HCT116 (cell line): ENCODE data around the gene PRRG1. TPM values are rescaled to one million over a fixed set of nuclear protein-coding genes. Genes with fewer than 3 reads are reported as not detected.

Experiments
- total RNA-seq: library from RNA; stranded (reverse); gene quantifications from one replicate; pipeline ENCODE4 v1.2.1, GENCODE V29; 2021; ENCODE audit not compliant: unreplicated experiment

PRRG1 gene
- total RNA-seq, 1 experiment from 2014 or later, result 16.0 TPM

Other genes starting within 250 kb of the PRRG1 start
- 2.4 TPM for gene LANCL3, start 222.3 kb downstream of the PRRG1 start, total RNA-seq